NCI-H82 treated with DMSO at 0.1 percent for 48 hours (cell line): ENCODE data around the gene SRGAP2C.
"Not testable (repeated sequence)": the region's sequence is repeated elsewhere in the genome, so short reads cannot be mapped to it uniquely, and the experiment has no call there.

Experiments
- DNase-seq: peaks from one replicate; lab custom pipeline; 2025; ENCODE audit not compliant: unreplicated experiment; lab: John Stamatoyannopoulos, UW

Gene SRGAP2C

DNA sequence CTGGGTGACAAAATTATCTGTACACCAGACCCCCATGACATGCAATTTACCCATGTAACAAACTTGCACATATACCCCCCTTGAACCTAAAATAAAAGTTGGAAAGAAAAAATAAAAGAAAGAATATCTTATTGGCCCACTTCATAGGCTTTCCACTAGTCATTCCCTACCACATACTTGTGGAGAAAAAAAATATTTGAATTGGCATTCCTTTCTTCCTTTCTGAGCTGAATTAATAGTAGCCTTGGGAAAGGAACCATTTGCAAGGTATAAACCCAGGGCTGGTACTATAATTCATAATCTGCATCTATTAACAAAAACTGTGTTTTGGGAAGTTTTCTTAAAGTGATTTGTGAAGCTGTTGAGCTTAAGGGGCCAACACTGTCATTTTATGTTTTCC lies 140.0 kb downstream of the SRGAP2C start:
- not testable (repeated sequence) for DNase-seq

DNA sequence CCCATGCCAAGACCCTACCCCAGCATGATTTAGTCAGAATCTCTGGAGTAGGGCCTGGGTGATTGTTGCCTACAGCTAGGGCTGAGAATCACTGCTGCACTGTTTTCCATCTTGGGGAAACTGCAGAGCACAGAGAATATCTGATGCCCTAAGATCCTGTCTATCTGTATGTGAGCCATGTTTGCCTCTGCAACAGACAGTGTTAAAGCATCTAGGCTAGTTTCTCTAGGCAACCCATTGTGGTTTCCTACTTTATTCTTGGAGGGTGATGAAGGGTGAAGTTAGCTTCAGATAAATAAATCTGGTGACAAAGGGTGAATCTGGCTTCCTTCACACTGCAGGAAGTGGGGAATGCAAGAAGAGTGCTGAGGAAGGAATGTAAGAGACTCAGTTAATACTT lies 147.4 kb downstream of the SRGAP2C start:
- DNase-seq, result not testable (repeated sequence)

DNA sequence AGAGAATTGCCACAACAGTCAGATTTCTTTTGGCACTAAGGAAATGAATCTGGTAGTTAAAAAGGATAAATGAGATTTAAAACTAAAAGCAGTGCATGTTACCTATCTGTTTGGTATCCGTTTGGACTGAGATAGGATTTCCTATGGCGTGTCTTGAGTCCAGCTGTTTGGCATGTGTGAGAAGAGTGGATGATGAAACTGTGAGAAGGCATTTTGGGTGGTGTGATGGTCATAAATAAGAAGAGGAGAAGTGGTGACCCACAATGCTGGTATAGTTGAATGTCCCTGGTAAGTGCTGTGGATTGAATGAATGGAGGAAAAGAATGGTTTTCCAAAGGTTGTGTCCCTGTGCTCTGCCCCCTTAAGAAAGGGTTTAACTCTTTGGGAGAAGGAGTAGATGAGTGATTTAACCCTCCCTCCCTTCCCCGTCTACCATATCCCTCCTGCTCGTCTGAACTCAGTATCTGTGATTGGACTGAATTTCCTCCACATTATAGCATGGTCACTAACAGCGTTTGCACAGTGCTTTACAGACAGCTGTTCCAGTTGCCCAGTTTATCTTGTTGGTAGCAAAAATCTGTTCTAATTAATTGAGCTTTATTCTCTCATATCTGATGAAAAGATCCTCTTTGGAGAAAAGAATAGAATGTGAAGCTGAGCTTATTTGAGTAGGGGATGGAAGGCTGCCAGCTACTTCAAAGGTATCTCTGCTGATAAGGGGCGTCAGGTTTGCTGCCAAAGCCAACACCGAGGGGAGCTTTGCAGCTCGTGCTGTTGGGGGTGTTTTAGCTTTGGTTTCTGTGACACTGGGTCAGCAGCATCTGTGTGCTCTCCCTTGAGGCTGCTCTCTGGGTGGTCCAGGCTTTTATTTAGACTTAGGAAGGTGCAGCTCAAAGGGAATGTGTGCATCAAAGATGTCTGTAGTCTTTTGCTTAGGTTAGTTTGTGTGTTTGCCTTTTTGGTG lies 148.1 kb downstream of the SRGAP2C start:
- DNase-seq, result not testable (repeated sequence)

DNA sequence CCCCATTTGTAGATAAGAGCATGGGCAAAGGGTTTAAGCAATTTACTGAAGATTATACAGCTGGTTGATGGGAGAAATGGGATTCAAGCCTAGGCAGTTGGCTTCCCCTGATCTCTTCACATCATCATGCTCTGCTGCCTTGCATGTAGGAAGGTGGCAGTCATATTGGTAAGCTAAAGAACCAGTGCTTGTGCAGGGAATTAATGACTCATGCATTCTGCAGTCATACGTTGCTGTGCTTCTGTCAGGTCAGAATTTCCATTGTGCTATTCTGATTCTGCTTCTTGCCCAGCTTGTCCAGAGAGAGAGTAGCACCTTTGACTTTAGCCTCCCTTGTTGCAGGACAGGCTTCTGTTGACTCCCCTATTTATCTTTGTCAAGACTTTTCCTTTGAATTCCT lies 153.2 kb downstream of the SRGAP2C start:
- DNase-seq, result not testable (repeated sequence)

GRCh38 chr1:121339611-121340010 lies 154.8 kb downstream of the SRGAP2C start:
- not testable (repeated sequence) for DNase-seq

- not testable (repeated sequence) for DNase-seq
Measured at GRCh38 chr1:121343311-121343906, 158.6 kb downstream of the SRGAP2C start.

GRCh38 chr1:121344355-121344754 lies 159.6 kb downstream of the SRGAP2C start:
- DNase-seq, result not testable (repeated sequence)

DNA sequence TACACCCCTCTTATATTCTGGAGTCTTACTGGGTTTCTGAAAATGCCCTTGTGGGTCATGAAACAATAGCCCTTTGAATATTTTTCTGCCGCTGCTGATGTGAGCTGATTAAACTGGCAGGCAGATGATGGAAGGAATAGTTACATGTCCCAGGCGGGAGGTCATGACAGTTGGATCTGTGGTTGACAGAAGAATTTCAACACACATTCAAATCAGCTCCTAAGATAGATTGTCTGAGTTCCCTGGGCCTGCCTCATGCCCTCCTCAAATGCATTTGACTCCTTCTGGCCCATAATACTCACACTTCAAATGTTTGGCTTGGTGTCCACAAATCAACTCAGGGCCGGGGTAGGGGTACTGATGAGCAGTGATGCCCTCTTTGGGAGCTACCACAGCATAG lies 161.9 kb downstream of the SRGAP2C start:
- DNase-seq, result not testable (repeated sequence)

DNA sequence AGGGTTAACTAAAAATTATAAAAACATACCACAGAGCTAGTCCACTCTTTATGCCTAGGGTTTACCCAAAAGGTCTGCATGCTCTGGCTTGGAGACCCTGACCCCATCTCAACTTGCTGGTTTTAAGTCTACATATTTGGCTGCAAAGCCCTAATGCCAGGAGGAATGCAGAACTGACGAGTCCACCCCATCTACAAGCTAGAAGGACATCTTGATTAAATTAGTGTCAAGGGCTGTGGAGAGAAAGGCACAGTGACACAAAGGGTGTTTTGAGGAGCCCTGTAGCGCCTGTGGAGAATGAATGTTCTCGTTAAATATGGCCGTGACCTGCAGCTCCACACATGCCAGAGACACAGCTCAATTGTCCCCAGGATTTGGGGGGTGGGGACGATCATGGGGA lies 162.7 kb downstream of the SRGAP2C start:
- DNase-seq, result not testable (repeated sequence)

GRCh38 chr1:121348115-121348514 lies 163.3 kb downstream of the SRGAP2C start:
- not testable (repeated sequence) for DNase-seq

- DNase-seq, result not testable (repeated sequence)
Measured at GRCh38 chr1:121349332-121349967, 164.7 kb downstream of the SRGAP2C start.

- not testable (repeated sequence) for DNase-seq
Measured at GRCh38 chr1:121355711-121356420, 171.1 kb downstream of the SRGAP2C start.

GRCh38 chr1:121356819-121357218 lies 172.0 kb downstream of the SRGAP2C start:
- DNase-seq, result not testable (repeated sequence)

DNA sequence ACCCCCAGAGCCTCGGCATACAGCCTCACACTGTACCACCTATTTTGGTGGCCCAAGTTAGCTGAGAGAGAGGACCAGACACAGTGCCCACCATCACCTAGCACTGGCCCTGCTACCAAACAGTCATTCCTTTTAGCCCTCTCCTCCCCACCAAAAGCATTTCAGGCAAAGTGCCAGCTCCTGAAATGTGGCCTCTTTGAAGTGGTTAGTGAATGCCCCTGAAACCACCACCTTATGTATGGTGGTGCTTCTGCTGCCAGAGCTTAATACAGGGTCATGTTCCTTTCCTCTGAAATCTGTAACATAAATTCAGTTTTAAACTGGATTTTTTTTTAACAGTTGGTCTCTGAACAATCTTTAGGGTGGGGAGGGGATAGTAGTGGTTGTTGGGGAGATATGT lies 175.8 kb downstream of the SRGAP2C start:
- DNase-seq, result not testable (repeated sequence)

DNA sequence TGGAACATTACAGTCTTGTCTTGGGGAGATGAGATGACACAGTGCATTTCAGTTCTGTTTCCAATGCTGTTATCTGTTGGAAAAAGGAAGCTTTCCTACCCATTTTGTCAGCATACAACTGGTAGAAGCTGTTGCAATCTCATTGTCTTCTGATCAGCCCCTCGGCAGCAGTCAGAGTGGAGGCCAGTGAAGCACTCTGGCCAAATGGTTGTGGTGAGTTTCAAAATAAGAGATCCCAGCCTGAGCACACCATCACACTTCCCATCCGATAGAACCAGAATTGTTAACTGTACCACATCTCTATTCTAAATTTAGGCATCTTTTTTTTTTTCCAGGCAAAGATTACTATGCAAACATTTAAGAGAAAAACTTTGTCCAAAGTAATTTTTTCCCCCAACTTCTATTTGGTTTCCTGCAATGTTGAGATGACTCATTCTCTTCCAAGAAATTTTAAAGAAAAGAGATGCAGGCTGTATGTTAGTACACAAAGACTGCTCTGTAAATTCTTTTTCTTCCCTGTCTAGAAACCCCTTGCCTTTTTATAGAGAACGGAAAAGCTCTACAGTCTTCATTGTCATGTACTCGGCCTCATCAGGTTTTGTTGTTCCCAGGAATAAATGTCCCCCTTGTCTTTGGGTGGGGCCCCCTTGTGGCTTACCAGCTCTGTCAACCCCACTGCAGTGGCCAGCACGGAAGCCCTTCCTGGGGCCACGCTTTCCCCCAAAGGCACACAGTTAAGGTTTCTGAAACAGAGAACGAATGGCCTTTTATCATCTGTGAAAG lies 176.9 kb downstream of the SRGAP2C start:
- not testable (repeated sequence) for DNase-seq

GRCh38 chr1:121362234-121362883 lies 177.6 kb downstream of the SRGAP2C start:
- DNase-seq, result not testable (repeated sequence)

- DNase-seq, result not testable (repeated sequence)
Measured at GRCh38 chr1:121365316-121365715, 180.5 kb downstream of the SRGAP2C start.

DNA sequence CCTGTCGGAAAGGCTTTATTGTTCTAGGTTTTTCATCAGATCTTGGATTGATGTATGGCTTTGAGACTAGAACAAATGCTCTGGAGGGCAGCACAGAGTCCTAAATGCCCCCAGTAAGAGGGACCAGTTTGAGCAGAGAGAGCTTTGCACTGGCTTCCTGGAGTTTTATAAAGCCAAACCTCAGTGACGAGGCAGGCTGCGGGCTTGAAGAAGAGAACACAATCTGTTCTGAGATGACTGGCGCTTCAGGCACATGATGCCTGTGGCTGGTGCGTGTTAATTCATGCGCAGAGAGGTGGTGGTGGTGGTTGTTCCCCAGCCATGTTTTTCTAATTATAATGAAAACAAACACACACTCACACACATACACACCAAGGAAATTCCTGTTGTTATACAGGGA lies 180.9 kb downstream of the SRGAP2C start:
- DNase-seq, result not testable (repeated sequence)

DNA sequence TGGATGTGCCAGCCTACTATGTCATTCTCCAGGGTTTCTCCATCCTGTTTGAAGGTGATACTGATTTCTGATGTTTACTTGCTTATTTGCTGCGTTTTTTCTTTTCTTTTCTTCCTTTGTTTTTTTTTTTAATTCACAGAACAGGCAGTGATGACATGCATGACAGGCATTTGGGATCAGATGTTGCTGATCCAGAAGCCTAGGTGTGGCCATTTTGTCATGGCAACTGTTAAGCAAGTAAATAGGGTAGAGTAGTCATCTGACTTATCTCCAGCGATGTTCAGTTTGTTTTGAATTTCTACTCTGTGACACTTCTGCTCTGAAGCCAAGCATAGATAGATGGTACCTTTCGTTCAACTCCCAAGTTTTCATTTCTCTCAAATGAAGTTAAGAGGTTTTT lies 181.4 kb downstream of the SRGAP2C start:
- not testable (repeated sequence) for DNase-seq

- not testable (repeated sequence) for DNase-seq
Measured at GRCh38 chr1:121368910-121369309, 184.1 kb downstream of the SRGAP2C start.
